KOPT-K1 (cell line): ENCODE measurements around the gene NCAPH2.

Source experiments
- H3K27ac ChIP-seq: fragments of 200-600 bp; sonication (generic); 2 replicates; pipeline ENCODE4 v1.5.1; 2016; ENCODE audit warnings: antibody characterized with exemption, mild to moderate bottlenecking, low read depth, low read length; ENCODE audit not compliant: poor library complexity, severe bottlenecking
- H3K36me3 ChIP-seq: fragments of 200-600 bp; sonication (generic); 2 replicates; pipeline ENCODE4 v1.5.1; 2017; ENCODE audit warnings: antibody characterized with exemption, mild to moderate bottlenecking, low read length, moderate library complexity; ENCODE audit not compliant: insufficient read depth
- H3K9me3 ChIP-seq: fragments of 200-600 bp; sonication (generic); 2 replicates; pipeline ENCODE4 v1.5.1; 2017; ENCODE audit warnings: antibody characterized with exemption, low read length, mild to moderate bottlenecking; ENCODE audit not compliant: insufficient read depth, poor library complexity, severe bottlenecking

The NCAPH2 gene

DNA sequence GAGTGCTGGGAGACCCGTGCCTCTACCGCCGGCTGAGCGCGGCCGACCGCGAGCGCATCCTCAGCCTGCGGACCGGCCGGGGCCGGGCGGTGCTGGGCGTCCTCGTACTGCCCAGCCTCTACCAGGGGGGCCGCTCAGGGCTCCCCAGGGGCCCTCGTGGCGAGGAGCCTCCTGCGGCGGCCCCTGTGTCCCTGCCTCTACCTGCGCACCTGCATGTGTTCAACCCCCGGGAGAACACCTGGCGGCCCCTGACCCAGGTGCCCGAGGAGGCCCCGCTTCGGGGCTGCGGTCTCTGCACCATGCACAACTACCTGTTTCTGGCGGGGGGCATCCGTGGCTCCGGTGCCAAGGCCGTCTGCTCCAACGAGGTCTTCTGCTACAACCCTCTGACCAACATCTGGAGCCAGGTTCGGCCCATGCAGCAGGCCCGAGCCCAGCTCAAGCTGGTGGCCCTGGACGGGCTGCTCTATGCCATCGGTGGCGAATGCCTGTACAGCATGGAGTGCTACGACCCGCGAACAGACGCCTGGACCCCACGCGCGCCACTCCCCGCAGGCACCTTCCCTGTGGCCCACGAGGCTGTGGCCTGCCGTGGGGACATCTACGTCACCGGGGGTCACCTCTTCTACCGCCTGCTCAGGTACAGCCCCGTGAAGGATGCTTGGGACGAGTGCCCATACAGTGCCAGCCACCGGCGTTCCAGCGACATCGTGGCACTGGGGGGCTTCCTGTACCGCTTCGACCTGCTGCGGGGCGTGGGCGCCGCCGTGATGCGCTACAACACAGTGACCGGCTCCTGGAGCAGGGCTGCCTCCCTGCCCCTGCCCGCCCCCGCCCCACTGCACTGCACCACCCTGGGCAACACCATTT is 41.1 kb downstream of the NCAPH2 start:
- Histone ChIP-seq H3K9me3 (no peaks in the 10 kb centered on the region), H3K27ac (no peak overlapping the region), H3K36me3 (no peaks in the 10 kb centered on the region)

GRCh38 chr22:50550395-50550794 is 42.4 kb downstream of the NCAPH2 start:
- Histone ChIP-seq H3K36me3 (no peaks in the 10 kb centered on the region), H3K9me3 (no peaks in the 10 kb centered on the region), H3K27ac (no peak overlapping the region)

DNA sequence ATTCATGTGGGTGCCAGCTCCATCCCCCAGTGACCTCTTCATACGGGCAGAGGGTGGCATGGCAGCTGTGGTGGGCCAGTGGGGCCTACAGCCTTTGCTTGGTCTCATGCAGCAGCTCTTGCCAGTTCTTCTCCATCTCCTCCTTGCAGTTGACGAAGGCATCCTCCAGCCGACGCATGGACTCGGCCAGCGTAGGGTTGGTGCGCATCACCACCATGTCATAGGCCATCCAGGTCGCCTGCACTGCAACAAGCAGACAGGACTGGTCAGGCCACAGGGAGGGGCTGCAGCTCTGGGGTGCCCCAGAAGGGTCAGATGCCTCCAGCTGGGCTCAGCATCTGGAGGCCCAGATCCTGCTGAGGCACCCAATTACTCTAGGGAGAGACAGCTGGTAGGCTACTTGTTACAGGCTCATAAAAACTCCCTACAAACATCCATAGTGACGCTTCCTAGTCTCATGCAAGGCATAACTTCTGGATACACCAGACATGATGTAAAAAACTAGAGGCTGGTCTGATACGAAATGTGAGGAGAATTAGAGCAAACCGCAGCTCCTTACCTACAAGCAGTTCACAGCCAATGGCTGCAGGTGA is 43.2 kb downstream of the NCAPH2 start:
- Histone ChIP-seq H3K27ac (no peak overlapping the region), H3K36me3 (no peaks in the 10 kb centered on the region), H3K9me3 (no peaks in the 10 kb centered on the region)

GRCh38 chr22:50553310-50553709 is 45.3 kb downstream of the NCAPH2 start:
- Histone ChIP-seq H3K9me3 (no peaks in the 10 kb centered on the region), H3K27ac (no peak overlapping the region), H3K36me3 (no peaks in the 10 kb centered on the region)

DNA sequence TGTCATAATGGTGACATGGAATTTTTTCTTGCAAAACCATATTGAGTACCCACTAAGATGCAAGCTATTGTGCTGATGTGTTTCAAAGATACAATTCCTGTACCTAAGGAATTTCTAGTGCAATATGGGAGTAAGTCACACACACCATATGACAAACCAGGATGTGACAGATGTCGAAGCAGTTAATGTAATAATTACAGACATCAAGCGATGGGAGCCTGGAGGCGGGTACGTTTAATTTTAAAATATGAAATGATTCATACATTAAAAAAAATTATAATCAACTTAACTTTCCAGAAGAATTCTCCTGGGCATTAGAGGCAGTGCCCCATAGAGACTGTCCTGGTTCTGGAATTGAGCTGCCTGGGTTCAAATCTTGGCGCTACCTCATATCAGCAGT is 48.7 kb downstream of the NCAPH2 start:
- H3K9me3 ChIP-seq: no peaks in the 10 kb centered on the region
- no peak overlapping the region for H3K27ac ChIP-seq
- H3K36me3 ChIP-seq: no peaks in the 10 kb centered on the region

- Histone ChIP-seq H3K36me3 (no peaks in the 10 kb centered on the region), H3K9me3 (no peaks in the 10 kb centered on the region), H3K27ac (no peak overlapping the region)
Observed at GRCh38 chr22:50560034-50560433, 52.0 kb downstream of the NCAPH2 start.

GRCh38 chr22:50561401-50562358 is 53.7 kb downstream of the NCAPH2 start:
- no peaks in the 10 kb centered on the region for H3K9me3 ChIP-seq
- no peaks in the 10 kb centered on the region for H3K36me3 ChIP-seq
- no peak overlapping the region for H3K27ac ChIP-seq

- Histone ChIP-seq H3K27ac (no peak within 1 kb of the TSS), H3K36me3 (peaks cover 4% of the 10 kb centered on the region; the same call in 1 of the 2 replicates), H3K9me3 (no peaks in the 10 kb centered on the region)
Observed at GRCh38 chr22:50562523-50563412, 54.7 kb downstream of the NCAPH2 start, which contains the start of gene SYCE3. Gene SYCE3, minus strand, starts transcription at chr22:50562919. Its CDS starts 6,514 bp downstream, at chr22:50556405.

GRCh38 chr22:50563413-50564160 is 55.6 kb downstream of the NCAPH2 start:
- no peaks in the 10 kb centered on the region for H3K9me3 ChIP-seq
- peaks cover 12% of the 10 kb centered on the region for H3K36me3 ChIP-seq
- no peak overlapping the region for H3K27ac ChIP-seq

DNA sequence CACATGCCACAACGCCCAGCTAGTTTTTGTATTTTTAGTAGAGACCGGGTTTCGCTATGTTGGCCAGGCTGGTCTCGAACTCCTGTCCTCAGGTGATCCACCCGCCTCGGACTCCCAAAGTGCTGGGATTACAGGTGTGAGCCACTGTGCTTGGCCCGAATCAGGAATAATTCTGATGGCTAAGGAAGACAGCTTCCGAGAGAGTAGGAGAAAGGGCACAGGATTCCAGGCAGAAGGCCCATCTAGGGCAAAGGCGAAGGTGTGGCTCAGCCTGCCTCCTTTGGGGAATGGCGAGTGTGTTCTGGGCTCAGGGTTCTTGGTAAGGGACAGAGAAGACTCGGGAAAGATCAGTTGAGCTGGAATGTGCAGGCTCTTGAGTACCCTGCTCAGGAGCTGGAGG is 56.3 kb downstream of the NCAPH2 start:
- H3K36me3 ChIP-seq: peaks cover 19% of the 10 kb centered on the region
- no peak overlapping the region for H3K27ac ChIP-seq

DNA sequence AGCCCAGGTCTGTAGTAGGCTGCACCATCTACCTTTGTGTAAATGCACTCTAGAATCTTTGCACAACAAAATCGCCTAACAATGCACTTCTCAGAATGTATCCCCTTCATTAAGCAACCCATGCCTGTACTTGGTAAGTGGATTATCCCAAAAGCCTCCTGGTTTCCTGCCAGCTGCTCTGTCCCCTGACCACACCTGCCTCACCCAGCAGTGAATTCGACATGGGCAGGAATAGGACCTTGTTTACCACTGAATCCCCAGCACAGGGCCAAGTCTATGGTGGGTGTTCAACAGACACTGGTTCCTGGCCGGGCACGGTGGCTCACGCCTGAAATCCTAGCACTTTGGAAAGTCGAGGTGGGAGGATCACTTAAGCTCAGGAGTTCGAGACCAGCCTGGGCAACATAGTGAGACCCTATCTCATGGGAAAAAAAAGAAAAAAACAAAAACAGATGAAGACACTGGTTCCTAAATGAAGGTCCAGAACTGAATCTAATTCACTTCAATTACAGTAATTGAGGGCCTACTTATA is 59.8 kb downstream of the NCAPH2 start:
- no peak overlapping the region for H3K27ac ChIP-seq
- H3K9me3 ChIP-seq: no peaks in the 10 kb centered on the region
- peaks cover 54% of the 10 kb centered on the region for H3K36me3 ChIP-seq

More for the DNA sequence above, 56.3 kb downstream of the NCAPH2 start:
- no peaks in the 10 kb centered on the region for H3K9me3 ChIP-seq

DNA sequence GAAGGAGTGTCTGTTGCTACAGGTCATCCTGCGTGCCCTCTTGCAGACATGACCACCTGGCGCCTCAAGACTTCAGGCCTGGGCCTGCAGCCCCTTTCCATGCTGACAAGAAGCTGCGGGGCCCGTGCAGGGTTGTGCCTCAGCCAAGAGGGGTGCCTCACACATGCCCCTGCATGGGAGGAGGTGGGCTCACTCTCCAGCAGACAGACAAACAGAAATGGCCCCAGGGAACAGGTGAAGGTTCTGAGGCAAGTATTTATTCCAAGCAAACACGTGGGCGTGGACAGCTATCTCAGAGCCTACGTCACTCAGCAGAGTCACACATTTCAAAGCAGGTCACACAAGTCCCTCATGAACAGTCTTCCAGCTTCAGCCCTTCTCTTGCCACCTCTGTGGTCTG is 60.6 kb downstream of the NCAPH2 start:
- Histone ChIP-seq H3K27ac (no peak overlapping the region), H3K36me3 (peaks cover 62% of the 10 kb centered on the region), H3K9me3 (no peaks in the 10 kb centered on the region)

DNA sequence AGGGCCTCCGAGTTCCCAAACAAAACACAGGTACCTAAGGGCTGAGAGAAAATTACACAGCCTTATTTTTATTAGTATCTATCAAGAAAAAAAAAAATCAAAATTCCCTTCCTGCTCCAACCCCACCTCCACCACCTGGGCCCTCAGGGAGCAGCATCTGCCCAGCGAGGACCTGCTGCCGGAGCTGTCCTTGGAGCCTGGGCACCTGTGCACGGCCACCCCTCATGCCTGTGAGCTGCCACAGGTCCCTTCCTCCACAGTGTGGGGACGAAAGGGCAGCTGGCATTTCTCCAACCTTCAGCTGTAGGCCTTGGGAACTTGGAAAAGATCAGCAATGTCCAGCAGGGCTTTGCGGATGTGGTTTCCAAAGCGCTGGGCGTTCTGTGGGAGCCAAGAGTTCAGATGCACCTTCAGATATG is 61.0 kb downstream of the NCAPH2 start:
- no peak overlapping the region for H3K27ac ChIP-seq
- peaks cover 67% of the 10 kb centered on the region for H3K36me3 ChIP-seq
- no peaks in the 10 kb centered on the region for H3K9me3 ChIP-seq
